IPS-NIHi7 (cell line): ENCODE measurements around the gene NR2E3.

Source experiments
- DNase-seq: peaks from one replicate; pipeline ENCODE4 v3.0.0; 2012; ENCODE audit warnings: mixed read lengths; ENCODE audit errors: extremely low spot score

The NR2E3 gene

GRCh38 chr15:71791975-71792374 lies 18.4 kb upstream of the NR2E3 start:
- DNase-seq = no peak

GRCh38 chr15:71792521-71792920 lies 17.8 kb upstream of the NR2E3 start:
- DNase-seq = no peak

- DNase-seq = no peak
Observed at GRCh38 chr15:71798641-71799040, 11.7 kb upstream of the NR2E3 start.

GRCh38 chr15:71800190-71800589 lies 10.2 kb upstream of the NR2E3 start:
- no peak for DNase-seq

GRCh38 chr15:71800835-71801745 lies 9.3 kb upstream of the NR2E3 start:
- DNase-seq = peak; percentile 56

GRCh38 chr15:71801935-71802655 lies 8.3 kb upstream of the NR2E3 start:
- no peak for DNase-seq

- peak; percentile 74 for DNase-seq
Observed at GRCh38 chr15:71802770-71803169, 7.6 kb upstream of the NR2E3 start.

GRCh38 chr15:71804226-71804625 lies 6.1 kb upstream of the NR2E3 start:
- no peak for DNase-seq

- DNase-seq = no peak
Observed at GRCh38 chr15:71804695-71805470, 5.5 kb upstream of the NR2E3 start.

- DNase-seq = peak; percentile 45
Observed at GRCh38 chr15:71806452-71806931, 3.9 kb upstream of the NR2E3 start.

GRCh38 chr15:71807125-71807629 lies 3.2 kb upstream of the NR2E3 start:
- peak; percentile 57 for DNase-seq

GRCh38 chr15:71807691-71808091 lies 2.7 kb upstream of the NR2E3 start:
- peak; percentile 47 for DNase-seq

- no peak for DNase-seq
Observed at GRCh38 chr15:71808311-71809020, 1.9 kb upstream of the NR2E3 start.

- no peak for DNase-seq
Observed at GRCh38 chr15:71809346-71809745, 1.0 kb upstream of the NR2E3 start.

- no peak for DNase-seq
Observed at GRCh38 chr15:71811036-71811736, 832 bp downstream of the NR2E3 start.

- no peak for DNase-seq
Observed at GRCh38 chr15:71811752-71812735, 1.7 kb downstream of the NR2E3 start.

- no peak for DNase-seq
Observed at GRCh38 chr15:71812966-71813722, 2.8 kb downstream of the NR2E3 start.

GRCh38 chr15:71813723-71814470 lies 3.5 kb downstream of the NR2E3 start:
- DNase-seq = no peak
